Transverse colon (tissue), 4 donors: Measurements from ENCODE around the gene GIMAP4. TPM values are rescaled to one million over a fixed set of nuclear protein-coding genes. Genes with fewer than 3 reads are reported as not detected.
"Not testable (repeated sequence)": the region's sequence is repeated elsewhere in the genome, so short reads cannot be mapped to it uniquely, and the experiment has no call there.

Experiments used
- DNase-seq: peaks from one replicate; pipeline ENCODE4 v3.0.0-alpha.2; 2019
- H3K27ac ChIP-seq, 4 donors: fragments of 200-600 bp; sonication (generic); 2 replicates each; pipeline ENCODE4 v1.5.1; 2016 to 2018; ENCODE audit warnings: inconsistent platforms in 4 of 4
- H3K27me3 ChIP-seq: fragments of 200-600 bp; sonication (generic); 2 replicates; pipeline ENCODE4 v1.5.1; 2017; ENCODE audit warnings: inconsistent platforms
- H3K36me3 ChIP-seq, 4 donors: fragments of 200-600 bp; sonication (generic); 2 replicates each; pipeline ENCODE4 v1.5.1; 2017 to 2019; ENCODE audit warnings: inconsistent platforms in 4 of 4
- H3K4me1 ChIP-seq, 4 donors: fragments of 200-600 bp; sonication (generic); 2 replicates each; pipeline ENCODE4 v1.5.1; 2017 to 2020; ENCODE audit warnings: inconsistent platforms in 4 of 4
- H3K4me3 ChIP-seq, 4 donors: fragments of 200-600 bp; sonication (generic); 1 replicate in 1 of 4; 2 replicates in 3 of 4; pipeline versions ENCODE4 v1.5.1 to v1.6.1; 2017 to 2019; ENCODE audit warnings: inconsistent platforms in 4 of 4
- H3K9me3 ChIP-seq, 2 donors: fragments of 200-600 bp; sonication (generic); 2 replicates each; pipeline ENCODE4 v1.5.1; 2017 to 2019; ENCODE audit warnings: inconsistent platforms in 2 of 2
- CTCF ChIP-seq, 5 experiments: fragments of 200-600 bp in 3 of 5; fragments of 450-650 bp in 2 of 5; sonication (generic) in 3 of 5; IDR thresholded peaks; 1 replicate in 2 of 5; 2 replicates in 3 of 5; pipeline ENCODE4 v1.5.1; 2016 to 2017; ENCODE audit warnings: antibody characterized with exemption in 5 of 5, inconsistent platforms in 3 of 5, mild to moderate bottlenecking in 2 of 5, moderate library complexity in 1 of 5
- EP300 ChIP-seq: sonication (generic); formaldehyde crosslinking; IDR thresholded peaks from one replicate; pipeline ENCODE4 v1.6.1; 2017; ENCODE audit warnings: antibody characterized with exemption, low read depth
- POLR2A ChIP-seq: fragments of 450-650 bp; IDR thresholded peaks from one replicate; pipeline ENCODE4 v1.6.1; 2016; ENCODE audit warnings: antibody characterized with exemption, mild to moderate bottlenecking, moderate library complexity
- POLR2AphosphoS5 ChIP-seq, 3 donors: sonication (generic); formaldehyde crosslinking; IDR thresholded peaks; one replicate each; pipeline ENCODE4 v1.6.1; 2016; ENCODE audit warnings: antibody characterized with exemption in 3 of 3
- WGBS, 2 donors: methylation state at CpG; one replicate each; pipeline ENCODE4 v1.1.5; 2018; ENCODE audit warnings: low coverage in 1 of 2; 5-methylcytosine and 5-hydroxymethylcytosine counted together
- in situ Hi-C, 4 donors: fragments of 200-750 bp; cut with MboI; loops; one replicate each; pipeline versions ENCODE4 v1.15.0 to v1.15.1; 2017; ENCODE audit warnings: low sequenced_read_pairs in 3 of 4, low pct_ligation_motif_present in 1 of 4, low pct_unique_long_range_greater_than_20kb in 1 of 4
- intact Hi-C: fragments of 100-400 bp; cut with DNase I; formaldehyde crosslinking; loops from one replicate; pipeline ENCODE4 v1.15.1; 2023; ENCODE audit warnings: low total_unique reads
- total RNA-seq, 4 donors: library from RNA; depleted of rRNA; stranded (reverse); fragments of >200 nt; gene quantifications; one replicate each; pipeline ENCODE4 v1.1.0, GENCODE V29; 2016

GIMAP4 gene
- total RNA-seq, 4 donors from 2014 or later = 7.1 to 37.6 (median 15.7) TPM

GRCh38 chr7:150587551-150587950 is 20.4 kb downstream of the GIMAP4 start:
- Histone ChIP-seq H3K36me3 (no peaks in the 10 kb centered on the region), H3K27ac (peak overlapping the region; percentile 16 to 64 (median 52)), H3K9me3 (no peaks in the 10 kb centered on the region), H3K4me3 (no peak overlapping the region), H3K4me1 (peaks cover 0 to 12% (median 5%) of the 10 kb centered on the region in 4 donors), H3K27me3 (no peaks in the 10 kb centered on the region)
- TF ChIP-seq POLR2AphosphoS5 (IDR thresholded peaks at IDR 0.05) = no peak
- TF ChIP-seq EP300 = no peak
- no peak for TF ChIP-seq POLR2A
- no peak for TF ChIP-seq CTCF (IDR thresholded peaks at IDR 0.05)
- intact Hi-C loops (no loop called here), in situ Hi-C loops (no loop called here)
- 77 to 78% methylated on average over 1 of the region's 1 CpG for WGBS, 2 donors
- DNase-seq = no peak

GRCh38 chr7:150594805-150595204 is 27.6 kb downstream of the GIMAP4 start:
- no peak overlapping the region for H3K27ac ChIP-seq
- DNase-seq = no peak
- H3K4me1 ChIP-seq = no peaks in the 10 kb centered on the region
- in situ Hi-C loops = no loop called here
- intact Hi-C loops = no loop called here
- H3K36me3 ChIP-seq = no peaks in the 10 kb centered on the region
- 100% methylated on average over 1 of the region's 2 CpGs; no CpG with 5 or more reads in 1 of the 2 donors for WGBS, 2 donors
- H3K9me3 ChIP-seq = peaks cover 0 to 3% of the 10 kb centered on the region in 2 donors
- H3K4me3 ChIP-seq = no peak overlapping the region
- TF ChIP-seq POLR2AphosphoS5 (IDR thresholded peaks at IDR 0.05) (no peak), EP300 (no peak), POLR2A (no peak), CTCF (IDR thresholded peaks at IDR 0.05) (no peak)
- H3K27me3 ChIP-seq = no peaks in the 10 kb centered on the region

GRCh38 chr7:150595361-150595760 is 28.2 kb downstream of the GIMAP4 start:
- H3K9me3 ChIP-seq = peaks cover 0 to 3% of the 10 kb centered on the region in 2 donors
- intact Hi-C loops = no loop called here
- H3K27ac ChIP-seq = no peak overlapping the region
- no peaks in the 10 kb centered on the region for H3K27me3 ChIP-seq
- 22 to 48% methylated on average over 1 to 2 of the region's 2 CpGs for WGBS, 2 donors
- H3K4me3 ChIP-seq = no peak overlapping the region
- DNase-seq = no peak
- in situ Hi-C loops = no loop called here
- no peak for TF ChIP-seq CTCF (IDR thresholded peaks at IDR 0.05)
- TF ChIP-seq EP300 = no peak
- no peak for TF ChIP-seq POLR2A
- no peak for TF ChIP-seq POLR2AphosphoS5 (IDR thresholded peaks at IDR 0.05)
- H3K36me3 ChIP-seq = no peaks in the 10 kb centered on the region
- no peaks in the 10 kb centered on the region for H3K4me1 ChIP-seq

GRCh38 chr7:150603600-150603999 is 36.4 kb downstream of the GIMAP4 start:
- H3K36me3 ChIP-seq, H3K9me3 ChIP-seq, intact Hi-C loops, in situ Hi-C loops, H3K27me3 ChIP-seq, H3K4me1 ChIP-seq, H3K4me3 ChIP-seq, DNase-seq, H3K27ac ChIP-seq: not testable (repeated sequence)
- 81 to 86% methylated on average over 1 to 2 of the region's 2 CpGs for WGBS, 2 donors

- Histone ChIP-seq H3K9me3 (no peaks in the 10 kb centered on the region), H3K36me3 (no peaks in the 10 kb centered on the region), H3K4me3 (no peak overlapping the region), H3K27ac (no peak overlapping the region), H3K27me3 (no peaks in the 10 kb centered on the region), H3K4me1 (no peaks in the 10 kb centered on the region)
- no peak for TF ChIP-seq POLR2AphosphoS5 (IDR thresholded peaks at IDR 0.05)
- TF ChIP-seq CTCF (IDR thresholded peaks at IDR 0.05) = no peak
- TF ChIP-seq POLR2A = no peak
- no peak for TF ChIP-seq EP300
- no peak for DNase-seq
- in situ Hi-C loops (no loop called here), intact Hi-C loops (loop anchor here (5.0 kb wide), 1 partner anchor 482 kb away; no protein-coding TSS in a partner anchor)
- WGBS, 2 donors = 53 to 56% methylated on average over 1 of the region's 1 CpG
Measured at GRCh38 chr7:150610233-150610632, 43.0 kb downstream of the GIMAP4 start.
